ENCODE data around the gene HOXB13. TPM values are rescaled to one million over a fixed set of nuclear protein-coding genes. Genes with fewer than 3 reads are reported as not detected.

Gene HOXB13
- total and polyA plus RNA-seq, 2 of the 4 experiments (the other 2 are of a cell fraction): not detected

DNA sequence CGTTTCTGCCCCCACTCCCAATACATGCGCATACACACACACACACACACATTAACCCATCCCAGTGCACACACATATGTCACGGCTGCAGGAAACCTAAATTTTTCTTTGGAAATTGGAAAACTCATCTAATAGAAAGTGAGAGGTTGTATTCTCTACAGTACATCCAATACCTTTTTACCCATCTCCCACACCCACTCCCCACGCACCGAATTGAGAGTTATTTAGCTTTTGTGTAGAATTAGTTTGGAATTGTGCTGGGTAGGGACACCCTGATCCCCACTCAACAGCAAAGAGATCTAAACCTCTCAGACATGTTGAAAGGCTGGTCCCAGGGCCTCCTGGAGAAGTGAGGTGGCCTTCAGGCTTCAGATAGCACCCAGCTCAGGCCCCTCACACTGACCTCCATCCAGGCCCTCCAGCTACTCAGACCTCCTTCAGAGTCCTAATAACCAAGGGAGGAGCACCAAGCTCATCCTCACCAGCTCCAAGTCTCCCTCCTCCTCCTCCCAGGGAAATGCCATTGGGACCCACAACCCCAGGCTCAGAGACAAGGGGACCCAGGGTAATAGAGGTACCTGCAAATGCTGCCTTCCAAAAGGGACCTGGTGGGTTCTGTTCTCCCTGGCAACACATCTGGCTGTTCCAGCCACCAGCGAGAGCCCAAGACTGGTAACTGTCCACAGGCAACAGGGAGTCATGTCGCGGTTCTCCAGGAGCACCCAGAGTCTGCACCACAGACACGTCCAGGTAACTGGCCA is 955 bp downstream of the HOXB13 start:
- Histone ChIP-seq H3K36me3 (ENCODE audit: control insufficient read depth, insufficient read depth, low read length) (no peaks in the 10 kb centered on the region), H4K91ac (ENCODE audit: insufficient read depth, low read depth, low read length) (no peak overlapping the region), H2BK120ac (ENCODE audit: low read depth, low read length) (no peak overlapping the region), H4K20me1 (ENCODE audit: insufficient read depth, low read length) (0 out of 2 replicates have a peak, but pooled peaks cover 15% of the 10 kb centered on the region), H3K23ac (ENCODE audit: low read depth, low read length) (no peak overlapping the region), H3K56ac (ENCODE audit: extremely low read depth, insufficient read depth, low read length) (no peak overlapping the region), H3K4me2 (ENCODE audit: low read depth, low read length) (no peak overlapping the region), H2AK9ac (replicated peaks; ENCODE audit: low read depth, low read length, poor library complexity) (no peak overlapping the region), H3K4me3 (ENCODE audit: insufficient read depth, low read depth, low read length) (no peak overlapping the region), H4K8ac (ENCODE audit: low read depth in 2 of 2, low read length in 2 of 2) (no peak overlapping the region), H2BK20ac (ENCODE audit: low read depth, low read length) (no peak overlapping the region), H3K27ac (ENCODE audit: insufficient read depth, low read length) (no peak overlapping the region), H2AK5ac (ENCODE audit: low read depth, low read length) (no peak overlapping the region), H3K4me1 (ENCODE audit: control insufficient read depth, insufficient read depth, low read length) (no peaks in the 10 kb centered on the region), H3K79me1 (ENCODE audit: low read depth in 1 of 2, low read length in 2 of 2) (no peaks in the 10 kb centered on the region), H3K14ac (replicated peaks; ENCODE audit: low read depth, low read length) (no peak overlapping the region), H3K18ac (ENCODE audit: low read depth, low read length) (no peak overlapping the region), H3K4ac (ENCODE audit: low read depth, low read length) (no peak overlapping the region), H3K9ac (ENCODE audit: low read depth, low read length) (no peak overlapping the region), H3K9me1 (ENCODE audit: insufficient read depth, low read length) (no peaks in the 10 kb centered on the region), H2AFZ (replicated peaks; ENCODE audit: low read length, poor library complexity) (no peak overlapping the region), H2BK5ac (ENCODE audit: low read depth, low read length, poor library complexity, severe bottlenecking) (no peak overlapping the region), H4K5ac (ENCODE audit: low read depth, low read length) (no peak overlapping the region), H2BK15ac (ENCODE audit: low read depth, low read length) (no peak overlapping the region), H3K9me3 (ENCODE audit: control insufficient read depth, insufficient read depth, low read length) (peaks cover 8% of the 10 kb centered on the region; the same call in 1 of the 2 replicates), H3K27me3 (ENCODE audit: control insufficient read depth, insufficient read depth, low read length) (peaks cover 92% of the 10 kb centered on the region)
- intact Hi-C loops (cut with micrococcal nuclease): loop anchor here (10.0 kb wide), 1 partner anchor 307 kb away; no protein-coding TSS in a partner anchor
- 20% methylated on average over 1 of the region's 9 CpGs; no CpG with 5 or more reads in 1 of the 2 experiments for WGBS, 2 experiments (ENCODE audit: extremely low coverage in 2 of 2, insufficient read length in 1 of 2)
- dilution Hi-C loops (cut with HindIII; ENCODE audit: low sequenced_read_pairs, unreplicated experiment): no loop called here
- TF ChIP-seq SMC3 (IDR thresholded peaks at IDR 0.05; ENCODE audit: low read depth, low read length) (no peak), RFX5 (IDR thresholded peaks at IDR 0.05; ENCODE audit: low read depth, low read length) (no peak), NFE2L2 (IDR thresholded peaks at IDR 0.05; ENCODE audit: low read depth, low read length) (no peak), MXI1 (IDR thresholded peaks at IDR 0.05; ENCODE audit: borderline replicate concordance, low read depth, low read length) (no peak)
- CTCF ChIA-PET: interaction anchor here (1.1 kb wide), 1 partner anchor 63 kb away, joined by 4 read pairs; no protein-coding TSS in a partner anchor
- POLR2A ChIA-PET (ENCODE audit: unreplicated experiment): no interaction called here
- no peak for ATAC-seq (ENCODE audit: low read depth)
- DNase-seq: no peak
- in situ Hi-C loops (cut with MboI; ENCODE audit: low sequenced_read_pairs): loop anchor here (5.0 to 10.0 kb wide), 3 partner anchors 75 to 307 kb away; no protein-coding TSS in a partner anchor
- BruUV-seq (replicated peaks): no TSS peak
